ENCODE results near the gene ADORA2A.

ADORA2A gene

GRCh38 chr22:24453853-24454252 lies 26.5 kb downstream of the ADORA2A start:
- DNase-seq (ENCODE audit: low read depth in 2 of 2) = no peak

- DNase-seq (ENCODE audit: low read depth in 2 of 2) = no peak
Observed at GRCh38 chr22:24455039-24455438, 27.6 kb downstream of the ADORA2A start.

- no peak for DNase-seq (ENCODE audit: low read depth in 2 of 2)
Observed at GRCh38 chr22:24455751-24456426, 28.5 kb downstream of the ADORA2A start.

GRCh38 chr22:24457894-24458420 lies 30.6 kb downstream of the ADORA2A start:
- DNase-seq (ENCODE audit: low read depth in 2 of 2) = no peak

- DNase-seq (ENCODE audit: low read depth in 2 of 2) = no peak
Observed at GRCh38 chr22:24459911-24460310, 32.5 kb downstream of the ADORA2A start.

GRCh38 chr22:24460418-24461089 lies 33.2 kb downstream of the ADORA2A start:
- DNase-seq (ENCODE audit: low read depth in 2 of 2) = no peak

GRCh38 chr22:24463071-24463760 lies 35.8 kb downstream of the ADORA2A start:
- DNase-seq (ENCODE audit: low read depth in 2 of 2) = no peak

- DNase-seq (ENCODE audit: low read depth in 2 of 2) = no peak
Observed at GRCh38 chr22:24465566-24465965, 38.2 kb downstream of the ADORA2A start.

GRCh38 chr22:24465975-24466374 lies 38.6 kb downstream of the ADORA2A start:
- DNase-seq (ENCODE audit: low read depth in 2 of 2) = no peak

- DNase-seq (ENCODE audit: low read depth in 2 of 2) = no peak
Observed at GRCh38 chr22:24466716-24467328, 39.4 kb downstream of the ADORA2A start.

GRCh38 chr22:24467340-24467739 lies 39.9 kb downstream of the ADORA2A start:
- DNase-seq (ENCODE audit: low read depth in 2 of 2) = no peak

- DNase-seq (ENCODE audit: low read depth in 2 of 2) = no peak
Observed at GRCh38 chr22:24471570-24471969, 44.2 kb downstream of the ADORA2A start.

- no peak for DNase-seq (ENCODE audit: low read depth in 2 of 2)
Observed at GRCh38 chr22:24473284-24473683, 45.9 kb downstream of the ADORA2A start.

GRCh38 chr22:24474221-24474620 lies 46.8 kb downstream of the ADORA2A start:
- no peak for DNase-seq (ENCODE audit: low read depth in 2 of 2)

- DNase-seq (ENCODE audit: low read depth in 2 of 2) = no peak
Observed at GRCh38 chr22:24474649-24475255, 47.4 kb downstream of the ADORA2A start.

- no peak for DNase-seq (ENCODE audit: low read depth in 2 of 2)
Observed at GRCh38 chr22:24481641-24482040, 54.2 kb downstream of the ADORA2A start.

- DNase-seq (ENCODE audit: low read depth in 2 of 2) = no peak
Observed at GRCh38 chr22:24482575-24482974, 55.2 kb downstream of the ADORA2A start.

GRCh38 chr22:24482998-24483397 lies 55.6 kb downstream of the ADORA2A start:
- no peak for DNase-seq (ENCODE audit: low read depth in 2 of 2)

GRCh38 chr22:24483976-24484545 lies 56.7 kb downstream of the ADORA2A start:
- DNase-seq (ENCODE audit: low read depth in 2 of 2) = no peak

GRCh38 chr22:24485170-24485569 lies 57.8 kb downstream of the ADORA2A start:
- DNase-seq (ENCODE audit: low read depth in 2 of 2) = no peak

- no peak for DNase-seq (ENCODE audit: low read depth in 2 of 2)
Observed at GRCh38 chr22:24485608-24486007, 58.2 kb downstream of the ADORA2A start.
